HepG2 (cell line): ENCODE measurements around the gene COPA. TPM values are rescaled to one million over a fixed set of nuclear protein-coding genes. Genes with fewer than 3 reads are reported as not detected.

ENCODE experiments used
- ATAC-seq: fragments of 200-7000 bp; cut with Tn5 transposase; 3 replicates; pipeline ENCODE4 v1.9.1; 2020; ENCODE audit warnings: mild to moderate bottlenecking, moderate library complexity
- BruUV-seq: library from RNA; stranded (reverse); fragments of 400-500 nt; replicated peaks from 2 replicates; lab custom pipeline; 2021; lab: Mats Ljungman, UMichigan
- CTCF ChIA-PET: fragments of 300-600 bp; formaldehyde crosslinking; extraction: SDS; loops from one replicate; lab custom pipeline; 2021; ENCODE audit warnings: low total read pairs, inconsistent platforms, low intra/inter-chr PET ratio; lab: Yijun Ruan, JAX
- POLR2A ChIA-PET: fragments of 350-600 bp; sonication (Branson Sonifier 250); formaldehyde crosslinking; loops from one replicate; lab custom pipeline; 2020; ENCODE audit warnings: antibody characterized with exemption, inconsistent platforms; lab: Yijun Ruan, JAX
- DNase-seq: peaks from one replicate; pipeline ENCODE4 v3.0.0-alpha.2; 2015; ENCODE audit warnings: low spot score
- FAIRE-seq: peaks from 3 replicates; lab custom pipeline; 2011; peaks lifted over from hg19 to GRCh38; lab: Jason Lieb, UNC
- H2AFZ ChIP-seq: one replicate; pipeline ENCODE4 v1.6.1; 2011; ENCODE audit warnings: low read length, inconsistent platforms
- H3K27ac ChIP-seq: fragments of 300-600 bp; 3 replicates; pipeline ENCODE4 v1.8.0; 2011; ENCODE audit warnings: mixed run types, mild to moderate bottlenecking, mixed read lengths, low read length, inconsistent platforms; ENCODE audit not compliant: insufficient read depth; ENCODE audit errors: extremely low read length
- H3K27me3 ChIP-seq, 2 experiments: fragments of 200-600 bp in 1 of 2; 2 replicates in 1 of 2; 3 replicates in 1 of 2; pipeline versions ENCODE4 v1.6.0 to v1.8.0; 2011; ENCODE audit warnings: low read length in 2 of 2, mild to moderate bottlenecking in 2 of 2, moderate library complexity in 2 of 2, inconsistent platforms in 1 of 2; ENCODE audit not compliant: insufficient read depth in 2 of 2, control insufficient read depth in 1 of 2
- H3K36me3 ChIP-seq, 2 experiments: fragments of 200-600 bp in 1 of 2; replicated peaks in 1 of 2; 2 replicates in 1 of 2; 3 replicates in 1 of 2; pipeline versions ENCODE4 v1.5.1 to v1.8.0; 2011; ENCODE audit warnings: low read length in 2 of 2, inconsistent platforms in 1 of 2; ENCODE audit not compliant: insufficient read depth in 2 of 2, control insufficient read depth in 1 of 2
- H3K4me1 ChIP-seq: 2 replicates; pipeline ENCODE4 v1.5.1; 2012; ENCODE audit warnings: low read length, inconsistent platforms; ENCODE audit not compliant: insufficient read depth
- H3K4me2 ChIP-seq: 2 replicates; pipeline ENCODE4 v1.6.0; 2011; ENCODE audit warnings: low read depth, low read length, inconsistent platforms
- H3K4me3 ChIP-seq, 3 experiments: fragments of 200-600 bp in 1 of 3; sonication (generic), shearing (Covaris generic) in 1 of 3; replicated peaks in 1 of 3; 2 replicates each; pipeline ENCODE4 v1.5.1; 2011 to 2016; ENCODE audit warnings: low read length in 3 of 3, inconsistent platforms in 2 of 3, low read depth in 2 of 3, mild to moderate bottlenecking in 2 of 3, control low read depth in 1 of 3, mixed read lengths in 1 of 3; ENCODE audit not compliant: insufficient read depth in 1 of 3
- H3K79me2 ChIP-seq: one replicate; pipeline ENCODE4 v1.6.1; 2011; ENCODE audit warnings: low read length, inconsistent platforms; ENCODE audit not compliant: insufficient read depth
- H3K9ac ChIP-seq: 2 replicates; pipeline ENCODE4 v1.6.0; 2011; ENCODE audit warnings: mild to moderate bottlenecking, low read depth, low read length, inconsistent platforms; ENCODE audit not compliant: insufficient read depth
- H3K9me3 ChIP-seq: 2 replicates; pipeline ENCODE4 v1.5.1; 2012; ENCODE audit warnings: mild to moderate bottlenecking, low read length
- H4K20me1 ChIP-seq: 2 replicates; pipeline ENCODE4 v1.6.0; 2011; ENCODE audit warnings: inconsistent platforms, mild to moderate bottlenecking, low read length, moderate library complexity; ENCODE audit not compliant: insufficient read depth
- FOXM1 ChIP-seq: sonication (generic); formaldehyde crosslinking; IDR thresholded peaks from 2 replicates; pipeline ENCODE4 v1.5.0; 2020; ENCODE audit warnings: missing genetic modification reagents
- IKZF4 ChIP-seq: sonication (generic); formaldehyde crosslinking; IDR thresholded peaks from 2 replicates; pipeline ENCODE4 v1.5.1; 2020; ENCODE audit warnings: borderline replicate concordance, mild to moderate bottlenecking, low read depth, missing genetic modification reagents; ENCODE audit errors: not compliant biosample characterization
- MTA1 ChIP-seq: sonication (generic); formaldehyde crosslinking; IDR thresholded peaks from 2 replicates; pipeline ENCODE4 v1.4.0; 2020; ENCODE audit warnings: missing genetic modification reagents, mild to moderate bottlenecking, borderline replicate concordance
- ZNF263 ChIP-seq: sonication (generic); formaldehyde crosslinking; IDR thresholded peaks from 2 replicates; pipeline ENCODE4 v1.4.0; 2020; ENCODE audit warnings: missing genetic modification reagents
- ZNF3 ChIP-seq: IDR thresholded peaks from 2 replicates; pipeline ENCODE4 v1.7.0; 2017; ENCODE audit warnings: inconsistent platforms
- ZNF510 ChIP-seq: sonication (generic); formaldehyde crosslinking; IDR thresholded peaks from 2 replicates; pipeline ENCODE4 v1.4.0; 2020; ENCODE audit warnings: low read depth, mild to moderate bottlenecking, missing genetic modification reagents
- ZNF569 ChIP-seq: sonication (generic); formaldehyde crosslinking; IDR thresholded peaks from 2 replicates; pipeline ENCODE4 v1.5.0; 2020; ENCODE audit warnings: mild to moderate bottlenecking, missing genetic modification reagents, moderate library complexity, borderline replicate concordance
- ZNF615 ChIP-seq: sonication (generic); formaldehyde crosslinking; IDR thresholded peaks from 2 replicates; pipeline ENCODE4 v1.5.0; 2020; ENCODE audit warnings: mild to moderate bottlenecking, missing genetic modification reagents, borderline replicate concordance
- ZNF720 ChIP-seq: sonication (generic); formaldehyde crosslinking; IDR thresholded peaks from 2 replicates; pipeline ENCODE4 v1.4.0; 2020; ENCODE audit warnings: missing genetic modification reagents
- WGBS: methylation state at CpG from one replicate; pipeline ENCODE4 v1.1.6; 2017; ENCODE audit warnings: low lambda C conversion rate; 5-methylcytosine and 5-hydroxymethylcytosine counted together
- in situ Hi-C: cut with HindIII; loops from 2 replicates; pipeline ENCODE4 v1.10.0; 2017; ENCODE audit warnings: low pct_unique_long_range_greater_than_20kb; ENCODE audit not compliant: extremely low pct_ligation_motif_present
- intact Hi-C: fragments of 100-400 bp; cut with micrococcal nuclease; formaldehyde crosslinking; loops from one replicate; pipeline ENCODE4 v1.10.0; 2022; ENCODE audit not compliant: unreplicated experiment
- polyA plus RNA-seq, 8 experiments: library from polyadenylated mRNA; depleted of rRNA in 3 of 8; stranded (reverse) in 7 of 8; unstranded in 1 of 8; fragments of >200 nt; fragmentation: Illumina TruSeq in 4 of 8; extraction: Trizol in 4 of 8; gene quantifications; 2 replicates each; pipeline versions ENCODE4 v1.2.1 to v1.2.3, GENCODE V29; 2011 to 2016; ENCODE audit warnings: low read depth in 4 of 8, missing spikeins in 1 of 8, mixed read lengths in 1 of 8; ENCODE audit not compliant: insufficient read depth in 1 of 8
- total RNA-seq, 5 experiments: library from RNA; depleted of rRNA; stranded (reverse); fragments of >200 nt; fragmentation: Illumina TruSeq; extraction: Trizol; gene quantifications; 2 replicates each; pipeline ENCODE4 v1.2.3, GENCODE V29; 2016; ENCODE audit warnings: low read depth in 1 of 5
- TF ChIP-seq, protein P1 (sequence below): sonication (generic); formaldehyde crosslinking; IDR thresholded peaks from 2 replicates; pipeline ENCODE4 v1.4.0; 2020; ENCODE audit warnings: mild to moderate bottlenecking, missing genetic modification reagents
- TF ChIP-seq, protein P2 (sequence below): sonication (generic); formaldehyde crosslinking; IDR thresholded peaks from 2 replicates; pipeline ENCODE4 v1.5.1; 2020; ENCODE audit warnings: mild to moderate bottlenecking, missing genetic modification reagents
- TF ChIP-seq, protein P3 (sequence below): sonication (generic); formaldehyde crosslinking; IDR thresholded peaks from 2 replicates; pipeline ENCODE4 v1.5.0; 2020; ENCODE audit warnings: missing genetic modification reagents
- TF ChIP-seq, protein P4 (sequence below): sonication (generic); formaldehyde crosslinking; IDR thresholded peaks from 2 replicates; pipeline ENCODE4 v1.4.0; 2020; ENCODE audit warnings: mild to moderate bottlenecking, missing genetic modification reagents, borderline replicate concordance
- TF ChIP-seq, protein P5 (sequence below): IDR thresholded peaks from 2 replicates; pipeline ENCODE4 v1.6.1; 2016

COPA gene
- total and polyA plus RNA-seq, 2 of the 13 experiments (the other 11 are each of a cell fraction or from before 2014, with no cell fraction given) = 160 to 197 TPM

DNA sequence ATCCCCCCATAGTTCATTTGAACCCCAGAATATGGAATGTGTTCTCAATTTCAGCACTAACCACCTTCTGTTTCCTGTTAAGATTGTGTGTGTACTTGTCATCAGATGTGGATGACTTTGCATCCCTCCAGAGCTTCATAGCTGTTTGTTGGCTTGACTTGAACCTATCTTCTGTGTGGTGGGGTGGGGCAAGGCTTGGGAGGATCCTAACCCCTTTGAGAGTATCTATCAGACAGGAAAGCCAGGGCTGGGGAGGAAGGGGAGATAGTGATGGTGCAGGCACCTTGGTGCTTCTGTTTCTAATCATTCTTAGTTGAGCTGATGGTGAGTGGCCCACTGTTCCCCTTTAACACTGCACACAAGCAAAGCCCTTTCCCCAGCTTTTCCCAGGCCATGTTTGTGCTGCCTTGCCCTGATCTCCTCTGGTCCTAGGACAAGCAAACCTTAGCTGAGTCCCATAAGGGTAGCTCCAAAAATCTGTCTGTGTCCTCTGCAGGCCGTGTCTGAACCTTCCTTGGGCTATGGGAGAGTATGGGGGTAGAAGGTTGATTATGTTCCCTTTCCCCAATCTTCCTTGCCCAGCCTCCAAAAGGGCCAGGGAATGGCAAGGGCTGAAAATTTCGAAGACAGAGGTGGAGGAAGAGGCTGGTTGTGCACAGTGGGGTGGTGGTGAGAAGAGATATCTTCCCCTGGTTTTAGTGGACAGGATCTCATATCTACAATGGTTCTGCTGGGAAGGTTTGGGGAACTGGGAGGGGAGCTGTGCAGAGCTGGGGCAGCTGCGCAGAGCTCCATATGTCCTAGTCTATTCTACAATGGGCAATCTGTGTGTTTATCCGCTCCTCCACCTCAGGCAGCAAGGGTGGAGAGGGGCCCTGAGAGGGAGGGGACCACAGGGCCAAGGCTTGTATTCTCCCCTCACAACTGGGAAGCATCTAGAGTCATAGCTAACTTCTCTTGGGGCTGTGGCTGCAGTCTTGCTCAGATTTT lies 25.2 kb upstream of the COPA start:
- BruUV-seq = no TSS peak
- H3K36me3 ChIP-seq = no peaks in the 10 kb centered on the region
- H3K9ac ChIP-seq = no peak overlapping the region
- FAIRE-seq (no peak), DNase-seq (no peak), ATAC-seq (no peak)
- WGBS = 7% methylated on average over 2 of the region's 4 CpGs
- H2AFZ ChIP-seq = no peak overlapping the region
- peaks cover 9% of the 10 kb centered on the region for H3K4me1 ChIP-seq
- ChIA-PET POLR2A (no interaction called here), CTCF (no interaction called here)
- TF ChIP-seq ZNF569 (CRISPR knock-in tag) (no peak), ZNF720 (no peak), ZNF510 (CRISPR knock-in tag) (no peak), ZNF263 (CRISPR knock-in tag) (no peak), IKZF4 (no peak), FOXM1 (no peak), ZNF615 (CRISPR knock-in tag) (no peak), MTA1 (no peak), ZNF3 (CRISPR knock-in tag) (no peak)
- TF ChIP-seq, protein P1, sequence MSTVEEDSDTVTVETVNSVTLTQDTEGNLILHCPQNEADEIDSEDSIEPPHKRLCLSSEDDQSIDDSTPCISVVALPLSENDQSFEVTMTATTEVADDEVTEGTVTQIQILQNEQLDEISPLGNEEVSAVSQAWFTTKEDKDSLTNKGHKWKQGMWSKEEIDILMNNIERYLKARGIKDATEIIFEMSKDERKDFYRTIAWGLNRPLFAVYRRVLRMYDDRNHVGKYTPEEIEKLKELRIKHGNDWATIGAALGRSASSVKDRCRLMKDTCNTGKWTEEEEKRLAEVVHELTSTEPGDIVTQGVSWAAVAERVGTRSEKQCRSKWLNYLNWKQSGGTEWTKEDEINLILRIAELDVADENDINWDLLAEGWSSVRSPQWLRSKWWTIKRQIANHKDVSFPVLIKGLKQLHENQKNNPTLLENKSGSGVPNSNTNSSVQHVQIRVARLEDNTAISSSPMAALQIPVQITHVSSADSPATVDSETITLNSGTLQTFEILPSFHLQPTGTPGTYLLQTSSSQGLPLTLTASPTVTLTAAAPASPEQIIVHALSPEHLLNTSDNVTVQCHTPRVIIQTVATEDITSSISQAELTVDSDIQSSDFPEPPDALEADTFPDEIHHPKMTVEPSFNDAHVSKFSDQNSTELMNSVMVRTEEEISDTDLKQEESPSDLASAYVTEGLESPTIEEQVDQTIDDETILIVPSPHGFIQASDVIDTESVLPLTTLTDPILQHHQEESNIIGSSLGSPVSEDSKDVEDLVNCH = no peak
- TF ChIP-seq, protein P2, sequence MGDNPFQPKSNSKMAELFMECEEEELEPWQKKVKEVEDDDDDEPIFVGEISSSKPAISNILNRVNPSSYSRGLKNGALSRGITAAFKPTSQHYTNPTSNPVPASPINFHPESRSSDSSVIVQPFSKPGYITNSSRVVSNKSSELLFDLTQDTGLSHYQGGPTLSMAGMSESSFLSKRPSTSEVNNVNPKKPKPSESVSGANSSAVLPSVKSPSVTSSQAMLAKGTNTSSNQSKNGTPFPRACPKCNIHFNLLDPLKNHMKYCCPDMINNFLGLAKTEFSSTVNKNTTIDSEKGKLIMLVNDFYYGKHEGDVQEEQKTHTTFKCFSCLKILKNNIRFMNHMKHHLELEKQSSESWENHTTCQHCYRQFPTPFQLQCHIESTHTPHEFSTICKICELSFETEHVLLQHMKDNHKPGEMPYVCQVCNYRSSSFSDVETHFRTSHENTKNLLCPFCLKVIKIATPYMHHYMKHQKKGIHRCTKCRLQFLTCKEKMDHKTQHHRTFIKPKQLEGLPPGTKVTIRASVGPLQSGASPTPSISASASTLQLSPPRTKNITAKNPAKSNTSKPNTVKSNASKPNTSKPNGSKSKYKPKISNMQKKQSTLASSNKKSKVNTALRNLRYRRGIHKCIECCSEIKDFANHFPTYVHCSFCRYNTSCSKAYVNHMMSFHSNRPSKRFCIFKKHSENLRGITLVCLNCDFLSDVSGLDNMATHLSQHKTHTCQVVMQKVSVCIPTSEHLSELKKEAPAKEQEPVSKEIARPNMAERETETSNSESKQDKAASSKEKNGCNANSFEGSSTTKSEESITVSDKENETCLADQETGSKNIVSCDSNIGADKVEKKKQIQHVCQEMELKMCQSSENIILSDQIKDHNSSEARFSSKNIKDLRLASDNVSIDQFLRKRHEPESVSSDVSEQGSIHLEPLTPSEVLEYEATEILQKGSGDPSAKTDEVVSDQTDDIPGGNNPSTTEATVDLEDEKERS (CRISPR knock-in tag) = no peak
- TF ChIP-seq, protein P3, sequence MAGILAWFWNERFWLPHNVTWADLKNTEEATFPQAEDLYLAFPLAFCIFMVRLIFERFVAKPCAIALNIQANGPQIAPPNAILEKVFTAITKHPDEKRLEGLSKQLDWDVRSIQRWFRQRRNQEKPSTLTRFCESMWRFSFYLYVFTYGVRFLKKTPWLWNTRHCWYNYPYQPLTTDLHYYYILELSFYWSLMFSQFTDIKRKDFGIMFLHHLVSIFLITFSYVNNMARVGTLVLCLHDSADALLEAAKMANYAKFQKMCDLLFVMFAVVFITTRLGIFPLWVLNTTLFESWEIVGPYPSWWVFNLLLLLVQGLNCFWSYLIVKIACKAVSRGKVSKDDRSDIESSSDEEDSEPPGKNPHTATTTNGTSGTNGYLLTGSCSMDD = no peak
- TF ChIP-seq, protein P4, sequence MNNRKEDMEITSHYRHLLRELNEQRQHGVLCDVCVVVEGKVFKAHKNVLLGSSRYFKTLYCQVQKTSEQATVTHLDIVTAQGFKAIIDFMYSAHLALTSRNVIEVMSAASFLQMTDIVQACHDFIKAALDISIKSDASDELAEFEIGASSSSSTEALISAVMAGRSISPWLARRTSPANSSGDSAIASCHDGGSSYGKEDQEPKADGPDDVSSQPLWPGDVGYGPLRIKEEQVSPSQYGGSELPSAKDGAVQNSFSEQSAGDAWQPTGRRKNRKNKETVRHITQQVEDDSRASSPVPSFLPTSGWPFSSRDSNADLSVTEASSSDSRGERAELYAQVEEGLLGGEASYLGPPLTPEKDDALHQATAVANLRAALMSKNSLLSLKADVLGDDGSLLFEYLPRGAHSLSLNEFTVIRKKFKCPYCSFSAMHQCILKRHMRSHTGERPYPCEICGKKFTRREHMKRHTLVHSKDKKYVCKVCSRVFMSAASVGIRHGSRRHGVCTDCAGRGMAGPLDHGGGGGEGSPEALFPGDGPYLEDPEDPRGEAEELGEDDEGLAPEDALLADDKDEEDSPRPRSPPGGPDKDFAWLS (CRISPR knock-in tag) = no peak
- TF ChIP-seq, protein P5, sequence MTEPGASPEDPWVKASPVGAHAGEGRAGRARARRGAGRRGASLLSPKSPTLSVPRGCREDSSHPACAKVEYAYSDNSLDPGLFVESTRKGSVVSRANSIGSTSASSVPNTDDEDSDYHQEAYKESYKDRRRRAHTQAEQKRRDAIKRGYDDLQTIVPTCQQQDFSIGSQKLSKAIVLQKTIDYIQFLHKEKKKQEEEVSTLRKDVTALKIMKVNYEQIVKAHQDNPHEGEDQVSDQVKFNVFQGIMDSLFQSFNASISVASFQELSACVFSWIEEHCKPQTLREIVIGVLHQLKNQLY (CRISPR knock-in tag) = no peak
- no peaks in the 10 kb centered on the region for H3K9me3 ChIP-seq
- no peaks in the 10 kb centered on the region for H3K27me3 ChIP-seq
- intact Hi-C loops (no loop called here), in situ Hi-C loops (no loop called here)
- no peak overlapping the region for H3K4me2 ChIP-seq
- H3K79me2 ChIP-seq = no peaks in the 10 kb centered on the region
- H3K4me3 ChIP-seq = no peak overlapping the region
- no peaks in the 10 kb centered on the region for H4K20me1 ChIP-seq
- H3K27ac ChIP-seq = no peak overlapping the region
